ENCODE results near the gene BCAS4.

- TF ChIP-seq CTCF (IDR thresholded peaks at IDR 0.05) (no peak), POLR2A (IDR thresholded peaks at IDR 0.05) (no peak)
Observed at GRCh38 chr20:50834599-50835005, 39.7 kb downstream of the BCAS4 start.

All from tibial nerve (tissue), 3 donors.